Osteoblast (primary cell): ENCODE data around the gene UNKL. TPM values are rescaled to one million over a fixed set of nuclear protein-coding genes. Genes with fewer than 3 reads are reported as not detected.

Source experiments
- DNase-seq: peaks from one replicate; pipeline ENCODE4 v3.0.0; 2011; ENCODE audit warnings: low spot score, mixed read lengths; ENCODE audit not compliant: insufficient read length; ENCODE audit errors: missing footprints
- H2AFZ ChIP-seq: 2 replicates; pipeline ENCODE4 v1.6.0; 2011; ENCODE audit warnings: mild to moderate bottlenecking, low read length
- H3K27ac ChIP-seq: 2 replicates; pipeline ENCODE4 v1.5.1; 2011; ENCODE audit warnings: mild to moderate bottlenecking, low read depth, low read length, moderate library complexity
- H3K27me3 ChIP-seq: 2 replicates; pipeline ENCODE4 v1.6.0; 2012; ENCODE audit warnings: mild to moderate bottlenecking, control low read depth, inconsistent platforms, low read length, moderate library complexity; ENCODE audit not compliant: insufficient read depth
- H3K36me3 ChIP-seq: 2 replicates; pipeline ENCODE4 v1.5.1; 2011; ENCODE audit warnings: mild to moderate bottlenecking, low read length, control low read depth, moderate library complexity; ENCODE audit not compliant: insufficient read depth
- H3K4me1 ChIP-seq: 2 replicates; pipeline ENCODE4 v1.5.1; 2011; ENCODE audit warnings: mild to moderate bottlenecking, low read length, control low read depth, moderate library complexity; ENCODE audit not compliant: insufficient read depth
- H3K4me2 ChIP-seq: 2 replicates; pipeline ENCODE4 v1.6.0; 2011; ENCODE audit warnings: mild to moderate bottlenecking, low read length; ENCODE audit not compliant: insufficient read depth
- H3K4me3 ChIP-seq: fragments of 200-600 bp; sonication (generic); 3 replicates; pipeline ENCODE4 v1.5.1; 2012; ENCODE audit warnings: mild to moderate bottlenecking, low read length, inconsistent platforms; ENCODE audit not compliant: insufficient read depth
- H3K79me2 ChIP-seq: 2 replicates; pipeline ENCODE4 v1.6.0; 2012; ENCODE audit warnings: mild to moderate bottlenecking, low read length, control low read depth, inconsistent platforms; ENCODE audit not compliant: insufficient read depth
- H3K9me3 ChIP-seq: 2 replicates; pipeline ENCODE4 v1.5.1; 2011; ENCODE audit warnings: low read depth, low read length, control low read depth
- H4K20me1 ChIP-seq: 2 replicates; pipeline ENCODE4 v1.6.0; 2012; ENCODE audit warnings: mild to moderate bottlenecking, low read length, control low read depth; ENCODE audit not compliant: insufficient read depth
- CTCF ChIP-seq: IDR thresholded peaks from 2 replicates; pipeline ENCODE4 v1.5.1; 2011; ENCODE audit warnings: mild to moderate bottlenecking, low read depth, low read length, moderate library complexity; ENCODE audit errors: extremely low read depth
- total RNA-seq: library from RNA; depleted of rRNA; stranded (reverse); fragments of >200 nt; gene quantifications from 2 replicates; pipeline ENCODE4 v1.2.3, GENCODE V29; 2012

The UNKL gene
- total RNA-seq, 1 donor: 10.1 TPM

GRCh38 chr16:1449201-1449788 lies 34.8 kb upstream of the UNKL start:
- no peaks in the 10 kb centered on the region for H4K20me1 ChIP-seq
- no peaks in the 10 kb centered on the region for H3K9me3 ChIP-seq
- no peaks in the 10 kb centered on the region for H3K4me1 ChIP-seq
- H3K4me2 ChIP-seq: no peak overlapping the region
- no peak overlapping the region for H3K4me3 ChIP-seq
- no peaks in the 10 kb centered on the region for H3K79me2 ChIP-seq
- H3K36me3 ChIP-seq: peaks cover 8% of the 10 kb centered on the region
- TF ChIP-seq CTCF: no peak
- H2AFZ ChIP-seq: no peak overlapping the region
- no peaks in the 10 kb centered on the region for H3K27me3 ChIP-seq
- no peak overlapping the region for H3K27ac ChIP-seq
- DNase-seq: no peak

GRCh38 chr16:1448536-1449116 lies 34.1 kb upstream of the UNKL start:
- TF ChIP-seq CTCF: no peak
- Histone ChIP-seq H2AFZ (no peak overlapping the region), H3K27me3 (no peaks in the 10 kb centered on the region)

GRCh38 chr16:1447965-1448364 lies 33.5 kb upstream of the UNKL start:
- Histone ChIP-seq H3K4me3 (no peak overlapping the region), H3K4me1 (no peaks in the 10 kb centered on the region), H3K36me3 (peaks cover 8% of the 10 kb centered on the region), H3K79me2 (no peaks in the 10 kb centered on the region), H2AFZ (no peak overlapping the region), H3K4me2 (no peak overlapping the region), H3K27ac (no peak overlapping the region), H3K27me3 (no peaks in the 10 kb centered on the region), H4K20me1 (no peaks in the 10 kb centered on the region), H3K9me3 (no peaks in the 10 kb centered on the region)
- no peak for TF ChIP-seq CTCF
- no peak for DNase-seq

More at GRCh38 chr16:1448536-1449116, 34.1 kb upstream of the UNKL start:
- Histone ChIP-seq H3K79me2 (no peaks in the 10 kb centered on the region), H3K4me1 (no peaks in the 10 kb centered on the region), H3K9me3 (no peaks in the 10 kb centered on the region), H3K36me3 (peaks cover 8% of the 10 kb centered on the region), H3K4me3 (no peak overlapping the region), H3K27ac (no peak overlapping the region), H3K4me2 (no peak overlapping the region), H4K20me1 (no peaks in the 10 kb centered on the region)
- no peak for DNase-seq

- H4K20me1 ChIP-seq: no peaks in the 10 kb centered on the region
- no peak for TF ChIP-seq CTCF
- H3K4me2 ChIP-seq: no peak overlapping the region
- H3K79me2 ChIP-seq: no peaks in the 10 kb centered on the region
- H3K36me3 ChIP-seq: peaks cover 7% of the 10 kb centered on the region
- H2AFZ ChIP-seq: no peak overlapping the region
- H3K4me3 ChIP-seq: no peak overlapping the region
- no peaks in the 10 kb centered on the region for H3K27me3 ChIP-seq
- H3K27ac ChIP-seq: no peak overlapping the region
- no peaks in the 10 kb centered on the region for H3K9me3 ChIP-seq
- no peaks in the 10 kb centered on the region for H3K4me1 ChIP-seq
- DNase-seq: no peak
These were observed 32.0 kb upstream of the UNKL start for GRCh38 chr16:1446296-1447080.
